Effector memory CD8-positive, alpha-beta T cell (primary cell): ENCODE data around the gene STX16.
A peak's percentile ranks its signal among the peaks of the same experiment; 100 is the strongest.
"Not testable (repeated sequence)": the region's sequence is repeated elsewhere in the genome, so short reads cannot be mapped to it uniquely, and the experiment has no call there.

Source experiments
- ATAC-seq: fragments of 150-1000 bp; cut with Tn5 transposase; replicated peaks from 2 replicates; pipeline ENCODE4 v1.10.0; 2021; ENCODE audit warnings: mild to moderate bottlenecking, moderate library complexity
- DNase-seq, 3 experiments: peaks; one replicate each; pipeline ENCODE4 v3.0.0; 2021
- H3K27ac Mint-ChIP-seq, 2 donors: one replicate each; pipeline ENCODE4 v1.8.0; 2022; ENCODE audit warnings: mild to moderate bottlenecking in 2 of 2, mixed read lengths in 2 of 2, moderate library complexity in 2 of 2
- H3K27me3 Mint-ChIP-seq, 2 donors: one replicate each; pipeline ENCODE4 v1.8.0; 2022; ENCODE audit warnings: mixed read lengths in 2 of 2
- H3K36me3 Mint-ChIP-seq: one replicate; pipeline ENCODE4 v1.8.0; 2022; ENCODE audit warnings: mild to moderate bottlenecking, moderate library complexity, mixed read lengths; ENCODE audit not compliant: insufficient read depth
- H3K4me1 Mint-ChIP-seq, 2 donors: one replicate each; pipeline ENCODE4 v1.8.0; 2022; ENCODE audit warnings: low read depth in 2 of 2, mixed read lengths in 2 of 2
- H3K4me3 Mint-ChIP-seq, 2 donors: one replicate each; pipeline ENCODE4 v1.8.0; 2022; ENCODE audit warnings: mild to moderate bottlenecking in 2 of 2, mixed read lengths in 2 of 2, moderate library complexity in 2 of 2
- H3K9me3 Mint-ChIP-seq, 2 donors: one replicate each; pipeline ENCODE4 v1.8.0; 2022; ENCODE audit warnings: mixed read lengths in 2 of 2

STX16 gene

GRCh38 chr20:58647796-58648501 is 3.1 kb upstream of the STX16 start:
- ATAC-seq (no peak), DNase-seq (no peak)
- Mint-ChIP-seq H3K4me1 (peaks cover 18 to 24% of the 10 kb centered on the region in 2 donors), H3K36me3 (peaks cover 25% of the 10 kb centered on the region), H3K27me3 (peaks cover 0 to 2% of the 10 kb centered on the region in 2 donors), H3K9me3 (no peaks in the 10 kb centered on the region), H3K27ac (no peak overlapping the region), H3K4me3 (no peak overlapping the region)

GRCh38 chr20:58648502-58648825 is 2.6 kb upstream of the STX16 start:
- Mint-ChIP-seq H3K27ac (peak overlapping the region; percentile 76 to 79), H3K4me1 (peaks cover 22 to 28% of the 10 kb centered on the region in 2 donors)
- not testable (repeated sequence) for H3K9me3 Mint-ChIP-seq

DNA sequence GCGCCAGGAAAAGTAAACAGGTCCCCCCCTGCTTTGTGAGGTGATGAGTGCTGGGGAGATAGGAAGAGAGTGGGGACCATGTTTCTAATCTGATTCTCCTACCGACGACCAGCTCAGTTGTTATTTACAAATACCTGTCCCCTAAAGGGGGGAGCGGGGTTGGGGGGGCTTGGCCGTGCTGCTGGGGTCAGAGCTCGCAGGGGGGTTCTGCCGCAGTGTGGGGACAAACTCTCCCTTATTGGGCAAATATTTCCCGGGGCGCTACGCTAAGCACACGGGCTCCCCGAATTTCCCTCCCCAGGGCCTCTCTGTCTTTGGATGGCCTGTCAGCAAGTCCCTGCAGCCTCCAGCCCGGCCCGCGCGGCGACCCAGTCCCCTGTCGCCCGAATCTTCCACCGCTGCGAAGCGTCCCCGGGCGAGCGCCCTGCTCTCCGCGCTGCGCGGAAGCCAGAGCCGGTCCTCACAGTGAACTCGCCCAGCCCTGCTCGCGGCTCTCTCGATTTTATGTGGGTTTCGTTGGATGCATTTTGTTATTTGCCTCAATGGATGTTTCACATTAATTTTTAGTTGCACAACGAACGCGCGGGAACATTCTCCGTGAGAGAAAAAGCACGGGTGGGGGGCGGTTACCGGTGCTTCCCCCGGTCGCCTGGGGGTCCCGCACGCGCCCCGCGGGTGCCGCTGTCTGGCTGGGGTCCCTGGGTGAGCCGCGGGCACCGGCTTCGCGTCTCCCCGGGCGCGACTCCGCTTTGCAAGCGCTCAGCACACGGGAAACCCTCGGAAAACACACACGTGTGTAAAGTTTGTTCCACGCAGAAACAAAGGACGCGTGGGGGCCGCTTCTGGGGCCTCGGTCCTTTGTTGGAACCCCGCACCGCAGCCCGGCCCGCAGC is 1.5 kb upstream of the STX16 start:
- Mint-ChIP-seq H3K4me1 (peaks cover 22 to 28% of the 10 kb centered on the region in 2 donors), H3K4me3 (peak overlapping the region; percentile 79 to 81), H3K27me3 (no peaks in the 10 kb centered on the region), H3K9me3 (no peaks in the 10 kb centered on the region), H3K27ac (peak overlapping the region; percentile 76 to 79), H3K36me3 (peaks cover 27% of the 10 kb centered on the region)
- DNase-seq (peak; percentile 15 to 39 (median 25)), ATAC-seq (peak; percentile 9)

More at GRCh38 chr20:58648502-58648825, 2.6 kb upstream of the STX16 start:
- peaks cover 27% of the 10 kb centered on the region for H3K36me3 Mint-ChIP-seq
- H3K27me3 Mint-ChIP-seq, DNase-seq, ATAC-seq: not testable (repeated sequence)
- peak overlapping the region; percentile 79 to 81 for H3K4me3 Mint-ChIP-seq

GRCh38 chr20:58650181-58650775 is 805 bp upstream of the STX16 start:
- Mint-ChIP-seq H3K4me3 (peak overlapping the region; percentile 92 to 98), H3K4me1 (peaks cover 22 to 28% of the 10 kb centered on the region in 2 donors), H3K9me3 (no peaks in the 10 kb centered on the region), H3K27ac (peak overlapping the region; percentile 96 to 99), H3K27me3 (no peaks in the 10 kb centered on the region), H3K36me3 (peaks cover 32% of the 10 kb centered on the region)
- DNase-seq (peak; percentile 14 to 29 (median 16)), ATAC-seq (peak; percentile 9)

GRCh38 chr20:58651559-58651945 is 469 bp downstream of the STX16 start:
- Mint-ChIP-seq H3K9me3 (no peaks in the 10 kb centered on the region), H3K27ac (peak overlapping the region; percentile 96 to 99), H3K4me1 (peaks cover 29 to 37% of the 10 kb centered on the region in 2 donors), H3K4me3 (peak overlapping the region; percentile 92 to 98), H3K36me3 (peaks cover 35% of the 10 kb centered on the region), H3K27me3 (no peaks in the 10 kb centered on the region)
- ATAC-seq (no peak), DNase-seq (peak in 2 of 3 experiments; percentile 12 to 13)

GRCh38 chr20:58651946-58652605 is 993 bp downstream of the STX16 start:
- DNase-seq: peak; percentile 51 to 63 (median 56)
- ATAC-seq: peak; percentile 61
- Mint-ChIP-seq H3K4me3 (peak overlapping the region; percentile 92 to 98), H3K27me3 (no peaks in the 10 kb centered on the region), H3K27ac (peak overlapping the region; percentile 96 to 99), H3K36me3 (peaks cover 35% of the 10 kb centered on the region), H3K9me3 (no peaks in the 10 kb centered on the region), H3K4me1 (peaks cover 33 to 42% of the 10 kb centered on the region in 2 donors)

- H3K9me3 Mint-ChIP-seq: no peaks in the 10 kb centered on the region
- DNase-seq (peak in 2 of 3 experiments; percentile 7 to 17), ATAC-seq (peak; percentile 30)
- H3K36me3 Mint-ChIP-seq: peaks cover 40% of the 10 kb centered on the region
- peaks cover 39 to 49% of the 10 kb centered on the region in 2 donors for H3K4me1 Mint-ChIP-seq
- peak overlapping the region; percentile 92 to 98 for H3K4me3 Mint-ChIP-seq
- H3K27ac Mint-ChIP-seq: peak overlapping the region; percentile 96 to 99
- H3K27me3 Mint-ChIP-seq: no peaks in the 10 kb centered on the region
Observed at GRCh38 chr20:58652606-58653294, 1.7 kb downstream of the STX16 start.

DNA sequence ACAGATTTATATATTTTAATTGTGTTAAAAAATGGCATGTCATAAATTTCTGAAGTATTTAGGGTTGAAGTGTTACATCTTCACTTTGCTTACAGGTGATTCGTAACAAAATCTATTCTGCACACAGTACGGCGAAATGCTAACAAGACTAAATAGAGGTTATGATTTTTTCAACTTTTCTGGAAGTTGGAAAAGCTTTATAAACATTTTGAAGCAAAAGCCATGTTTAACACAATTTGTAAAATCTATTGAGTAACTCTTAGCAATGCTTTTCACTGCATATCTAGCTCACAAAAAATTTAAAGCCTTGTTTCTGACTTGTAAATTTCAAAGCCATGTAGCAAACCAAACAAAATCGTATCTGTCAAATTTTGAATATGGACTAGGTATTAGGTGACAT is 3.3 kb downstream of the STX16 start:
- H3K27me3 Mint-ChIP-seq: no peaks in the 10 kb centered on the region
- DNase-seq (no peak), ATAC-seq (no peak)
- H3K4me1 Mint-ChIP-seq: peaks cover 43 to 54% of the 10 kb centered on the region in 2 donors
- H3K27ac Mint-ChIP-seq: no peak overlapping the region
- H3K36me3 Mint-ChIP-seq: peaks cover 42% of the 10 kb centered on the region
- H3K9me3 Mint-ChIP-seq: no peaks in the 10 kb centered on the region
- H3K4me3 Mint-ChIP-seq: no peak overlapping the region

- Mint-ChIP-seq H3K27me3 (no peaks in the 10 kb centered on the region), H3K36me3 (peaks cover 47% of the 10 kb centered on the region), H3K27ac (peak overlapping the region; percentile 69 to 83), H3K4me3 (no peak overlapping the region), H3K9me3 (no peaks in the 10 kb centered on the region), H3K4me1 (peaks cover 49 to 66% of the 10 kb centered on the region in 2 donors)
- no peak for DNase-seq
- ATAC-seq: no peak
Observed at GRCh38 chr20:58655328-58656107, 4.4 kb downstream of the STX16 start.

DNA sequence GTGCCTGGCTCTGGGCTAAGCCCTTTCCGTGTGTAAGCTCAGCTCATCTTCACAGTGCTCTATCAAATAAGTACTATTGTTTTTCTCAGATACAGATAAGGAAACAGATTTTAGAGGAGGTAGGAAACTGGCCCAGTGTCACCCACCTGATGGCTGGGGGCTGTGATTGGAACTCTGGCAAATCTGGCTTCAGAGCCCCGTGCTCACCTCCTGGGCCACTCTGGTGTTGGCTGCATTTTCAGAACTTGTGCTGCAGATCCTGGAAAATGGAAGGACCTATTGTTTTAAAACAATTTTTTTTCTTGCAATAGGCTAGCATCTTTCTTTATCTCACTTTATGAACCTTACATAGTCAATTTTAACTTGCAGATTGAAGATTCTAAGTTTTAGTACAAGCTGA is 5.7 kb downstream of the STX16 start:
- ATAC-seq (no peak), DNase-seq (no peak)
- H3K27me3 Mint-ChIP-seq: no peaks in the 10 kb centered on the region
- H3K27ac Mint-ChIP-seq: peak overlapping the region; percentile 72 to 83
- H3K4me1 Mint-ChIP-seq: peaks cover 48 to 65% of the 10 kb centered on the region in 2 donors
- no peaks in the 10 kb centered on the region for H3K9me3 Mint-ChIP-seq
- peaks cover 45% of the 10 kb centered on the region for H3K36me3 Mint-ChIP-seq
- H3K4me3 Mint-ChIP-seq: peak overlapping the region; percentile 23 to 49

DNA sequence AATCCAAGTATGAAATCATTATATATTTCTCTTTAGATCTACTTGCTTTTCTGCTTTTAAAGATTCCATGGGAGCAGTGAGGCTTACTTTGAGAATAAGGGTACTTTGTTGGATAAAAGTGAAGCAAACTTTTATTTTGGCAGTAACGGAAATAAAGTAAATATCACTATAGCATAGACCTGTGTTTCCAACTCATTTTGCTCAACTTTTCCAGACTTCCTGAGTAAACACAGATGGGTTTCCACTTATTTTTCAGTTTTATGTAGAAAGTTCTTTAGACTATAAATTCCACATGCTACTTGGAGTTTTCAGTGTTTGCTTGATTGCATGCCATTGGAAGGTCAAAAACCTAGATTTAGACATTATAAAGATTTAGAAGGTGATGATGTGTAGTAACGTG is 6.2 kb downstream of the STX16 start:
- H3K4me1 Mint-ChIP-seq: peaks cover 52 to 70% of the 10 kb centered on the region in 2 donors

DNA sequence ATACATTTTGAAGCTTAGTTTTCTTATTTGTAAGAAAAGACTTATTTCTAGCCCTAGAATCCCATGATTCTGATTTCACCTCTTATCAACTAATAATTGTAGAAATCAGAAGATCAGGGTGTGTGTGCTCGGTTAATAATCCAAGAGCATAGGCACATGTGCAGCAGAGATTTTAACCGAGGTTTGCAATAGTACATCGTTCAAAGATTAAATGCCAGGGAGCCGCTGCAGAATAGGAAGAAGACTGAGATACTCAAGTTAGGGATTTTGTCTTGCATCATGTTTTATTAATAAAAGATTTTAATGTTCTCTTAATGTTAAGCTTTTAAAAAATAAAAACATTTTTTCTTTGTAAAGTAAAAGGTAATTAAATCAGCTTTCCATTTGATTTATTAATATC is 6.9 kb downstream of the STX16 start:
- H3K4me3 Mint-ChIP-seq: peak overlapping the region in 1 of 2 donors; percentile 1
- DNase-seq: no peak
- H3K9me3 Mint-ChIP-seq: no peaks in the 10 kb centered on the region
- ATAC-seq: no peak
- peaks cover 51 to 65% of the 10 kb centered on the region in 2 donors for H3K4me1 Mint-ChIP-seq
- H3K27ac Mint-ChIP-seq: peak overlapping the region; percentile 1 to 83
- H3K36me3 Mint-ChIP-seq: peaks cover 36% of the 10 kb centered on the region
- H3K27me3 Mint-ChIP-seq: no peaks in the 10 kb centered on the region

More for the DNA sequence above, 6.2 kb downstream of the STX16 start:
- H3K27me3 Mint-ChIP-seq: no peaks in the 10 kb centered on the region
- peaks cover 44% of the 10 kb centered on the region for H3K36me3 Mint-ChIP-seq
- DNase-seq (no peak), ATAC-seq (no peak)
- peak overlapping the region; percentile 1 to 83 for H3K27ac Mint-ChIP-seq
- no peaks in the 10 kb centered on the region for H3K9me3 Mint-ChIP-seq
- peak overlapping the region; percentile 1 to 49 for H3K4me3 Mint-ChIP-seq
